ENCODE data around the gene ORM1. TPM values are rescaled to one million over a fixed set of nuclear protein-coding genes. Genes with fewer than 3 reads are reported as not detected.
"Not testable (repeated sequence)": the region's sequence is repeated elsewhere in the genome, so short reads cannot be mapped to it uniquely, and the experiment has no call there.

Gene ORM1
- 9.2 TPM for total RNA-seq
- long read RNA-seq, partial matches to known transcripts: 0 of 3 reads
- long read RNA-seq, other reads (novel, unspliced or antisense): 0 of 3 reads

GRCh38 chr9:114322831-114323531 lies at the start of gene ORM1:
Gene ORM1, plus strand, starts transcription at chr9:114323098. Its CDS starts 36 bp downstream, at chr9:114323134.
- H3K9me3 ChIP-seq; H3K27me3 ChIP-seq (ENCODE audit: low read depth); H3K36me3 ChIP-seq; DNase-seq; intact Hi-C loops (cut with DNase I); H3K4me3 ChIP-seq; H3K27ac ChIP-seq; H3K4me1 ChIP-seq: not testable (repeated sequence)
- ATAC-seq: peak; percentile 83

GRCh38 chr9:114273461-114273881 lies 49.4 kb upstream of the ORM1 start:
- intact Hi-C loops (cut with DNase I): no loop called here
- Histone ChIP-seq H3K9me3 (no peaks in the 10 kb centered on the region), H3K27me3 (ENCODE audit: low read depth) (no peaks in the 10 kb centered on the region), H3K4me3 (no peak overlapping the region), H3K27ac (no peak overlapping the region), H3K36me3 (no peaks in the 10 kb centered on the region), H3K4me1 (no peaks in the 10 kb centered on the region)
- no peak for TF ChIP-seq CTCF (IDR thresholded peaks at IDR 0.05)
- ATAC-seq: no peak
- DNase-seq: peak; percentile 23

GRCh38 chr9:114274217-114274616 lies 48.7 kb upstream of the ORM1 start:
- TF ChIP-seq CTCF (IDR thresholded peaks at IDR 0.05): no peak
- H3K27me3 ChIP-seq (ENCODE audit: low read depth): no peaks in the 10 kb centered on the region
- H3K4me3 ChIP-seq: no peak overlapping the region
- H3K4me1 ChIP-seq: no peaks in the 10 kb centered on the region
- ATAC-seq (no peak), DNase-seq (no peak)
- H3K27ac ChIP-seq: no peak overlapping the region
- intact Hi-C loops (cut with DNase I): no loop called here
- no peaks in the 10 kb centered on the region for H3K36me3 ChIP-seq
- H3K9me3 ChIP-seq: no peaks in the 10 kb centered on the region

GRCh38 chr9:114275246-114276004 lies 47.5 kb upstream of the ORM1 start:
- peak; percentile 31 for DNase-seq
- H3K36me3 ChIP-seq: no peaks in the 10 kb centered on the region
- no peaks in the 10 kb centered on the region for H3K4me1 ChIP-seq
- no peak for TF ChIP-seq CTCF (IDR thresholded peaks at IDR 0.05)
- intact Hi-C loops (cut with DNase I): no loop called here
- no peaks in the 10 kb centered on the region for H3K9me3 ChIP-seq
- no peak overlapping the region for H3K4me3 ChIP-seq
- ATAC-seq: no peak
- no peak overlapping the region for H3K27ac ChIP-seq
- H3K27me3 ChIP-seq (ENCODE audit: low read depth): no peaks in the 10 kb centered on the region

GRCh38 chr9:114276908-114277821 lies 45.7 kb upstream of the ORM1 start:
- H3K4me1 ChIP-seq: no peaks in the 10 kb centered on the region
- ATAC-seq (peak in 1 of 2 donors; percentile 21), DNase-seq (peak; percentile 10)
- no peak overlapping the region for H3K4me3 ChIP-seq
- H3K36me3 ChIP-seq: no peaks in the 10 kb centered on the region
- H3K27me3 ChIP-seq (ENCODE audit: low read depth): no peaks in the 10 kb centered on the region
- intact Hi-C loops (cut with DNase I): no loop called here
- TF ChIP-seq CTCF (IDR thresholded peaks at IDR 0.05): no peak
- no peaks in the 10 kb centered on the region for H3K9me3 ChIP-seq
- no peak overlapping the region for H3K27ac ChIP-seq
